Heart left ventricle (tissue), 16 donors: ENCODE data around the gene FOXP1. TPM values are rescaled to one million over a fixed set of nuclear protein-coding genes. Genes with fewer than 3 reads are reported as not detected.
A peak's percentile ranks its signal among the peaks of the same experiment; 100 is the strongest.

Experiments
- ATAC-seq, 4 donors: fragments of 200-7000 bp; cut with Tn5 transposase; one replicate each; pipeline ENCODE4 v1.9.1; 2020 to 2022; ENCODE audit warnings: moderate library complexity in 4 of 4, mild to moderate bottlenecking in 3 of 4, moderate number of reproducible peaks in 1 of 4
- DNase-seq, 5 donors: peaks; one replicate each; pipeline ENCODE4 v3.0.0-alpha.2; 2020
- H3K27ac ChIP-seq, 12 donors: fragments of 200-600 bp; sonication (generic) in 4 of 12; one replicate each; pipeline versions ENCODE4 v1.5.0 to v1.8.0; 2016 to 2022; ENCODE audit warnings: mild to moderate bottlenecking in 2 of 12
- H3K27me3 ChIP-seq, 9 donors: fragments of 200-600 bp; sonication (generic) in 2 of 9; one replicate each; pipeline versions ENCODE4 v1.5.1 to v1.8.0; 2016 to 2022; ENCODE audit warnings: mild to moderate bottlenecking in 3 of 9
- H3K36me3 ChIP-seq, 9 donors: fragments of 200-600 bp; sonication (generic) in 2 of 9; one replicate each; pipeline versions ENCODE4 v1.5.0 to v1.8.0; 2018 to 2022; ENCODE audit warnings: mild to moderate bottlenecking in 2 of 9
- H3K4me1 ChIP-seq, 12 donors: fragments of 200-600 bp; sonication (generic) in 4 of 12; one replicate each; pipeline versions ENCODE4 v1.5.0 to v1.8.0; 2016 to 2022; ENCODE audit warnings: mild to moderate bottlenecking in 3 of 12
- H3K4me3 ChIP-seq, 12 donors: fragments of 200-600 bp; sonication (generic) in 4 of 12; one replicate each; pipeline versions ENCODE4 v1.5.0 to v1.8.0; 2017 to 2022; ENCODE audit warnings: mild to moderate bottlenecking in 9 of 12, moderate library complexity in 4 of 12
- H3K9me3 ChIP-seq, 12 donors: fragments of 200-600 bp; sonication (generic) in 4 of 12; one replicate each; pipeline versions ENCODE4 v1.5.0 to v1.8.0; 2016 to 2022; ENCODE audit warnings: mild to moderate bottlenecking in 1 of 12
- POLR2A ChIP-seq, 2 donors: fragments of 450-650 bp; IDR thresholded peaks; one replicate each; pipeline ENCODE4 v1.6.1; 2017; ENCODE audit warnings: antibody characterized with exemption in 2 of 2, mild to moderate bottlenecking in 2 of 2, moderate library complexity in 2 of 2
- WGBS, 4 donors: extraction: QIAGEN DNeasy Blood & Tissue Kit in 2 of 4; methylation state at CpG; one replicate each; pipeline versions ENCODE4 v1.1.5 to v1.1.7; 2013 to 2018; 5-methylcytosine and 5-hydroxymethylcytosine counted together
- intact Hi-C, 10 donors: fragments of 100-400 bp; cut with DNase I; formaldehyde crosslinking; loops; one replicate each; pipeline versions ENCODE4 v1.11.1 to v1.14.2; 2022
- polyA plus RNA-seq, 2 donors: library from polyadenylated mRNA; stranded (reverse); fragments of 200-250 nt; gene quantifications; one replicate each; pipeline ENCODE4 v1.2.3, GENCODE V29; 2013
- total RNA-seq, 9 donors: library from RNA; depleted of rRNA in 2 of 9; stranded (reverse); fragments of >200 nt in 2 of 9; fragmentation: NEBNext Ultra II Directional in 3 of 9; extraction: Animal tissue kit (Norgen Biotek cat#: 25700) in 3 of 9; gene quantifications; one replicate each; pipeline versions ENCODE4 v1.1.0 to v1.2.4, GENCODE V29; 2016 to 2023
- TF ChIP-seq, protein P1 (sequence below), 12 donors: fragments of 200-600 bp; sonication (generic) in 4 of 12; IDR thresholded peaks; one replicate each; pipeline versions ENCODE4 v1.5.0 to v1.8.0; 2018 to 2022; ENCODE audit warnings: antibody characterized with exemption in 12 of 12, mild to moderate bottlenecking in 5 of 12
- donor health status: ischemic (EF 13 %, LVEDD 7.1; RV severe dilation, severe dysfunction).
- donor health status: healthy with polysubstance abuse.
- donor health status: DM: no; HTN: yes; CAD: no.
- donor health status: DM: no; HTN: no; CAD: no.
- donor health status: ischemic (EF 25% LVEDD 6.9; RV normal size, moderate dysfunction).
- donor health status: ischemic (EF 25% LVEDD 5.7; RV mildly dilated, moderate dysfunction).
- donor health status: healthy.
- donor health status: DM: yes; HTN: yes; CAD: no.
- donor health status: ischemic (EF 35%, LVEDD 5.7; RV mildly dilated, moderate dysfunction).
- donor health status: nonischemic (EF 11% LVEDD 7.7; RV severe dilation, severe dysfunction).
- donor health status: DM: yes; HTN: yes; CAD: no.
- donor health status: PGD.
- donor health status: ischemic (EF 29% LVEDD 5.4; RV normal size, mild dysfunction).
- donor health status: nonischemic (EF 23%, LVEDD 6.1; RV moderate dilation, normal function).

The FOXP1 gene
- total and polyA plus RNA-seq, 11 donors, result 14.9 to 67.8 (median 41.1) TPM

DNA sequence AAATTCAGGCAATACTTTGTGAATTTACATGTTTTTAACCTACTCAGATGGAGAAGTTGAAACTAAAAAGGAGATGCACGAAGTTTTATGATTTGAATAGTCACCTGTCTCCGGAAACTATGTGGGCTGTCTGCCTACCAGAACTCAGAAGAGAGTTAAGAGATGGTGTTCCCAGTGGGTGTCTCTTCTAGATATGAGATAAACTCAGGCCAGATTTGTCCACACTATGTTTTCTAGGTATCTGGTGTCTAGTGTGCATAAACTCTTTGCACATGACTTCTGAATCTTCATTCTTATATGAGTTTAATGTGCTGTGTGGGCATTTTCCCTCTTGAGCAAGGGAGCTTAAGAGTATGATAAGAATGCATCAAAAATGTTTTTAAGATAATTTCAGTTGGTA, 222.8 kb downstream of the FOXP1 start:
- intact Hi-C loops, result no loop called here
- ATAC-seq, result no peak
- Histone ChIP-seq H3K27ac (no peak overlapping the region), H3K36me3 (peaks cover 0 to 10% (median 2%) of the 10 kb centered on the region in 9 donors), H3K9me3 (no peaks in the 10 kb centered on the region), H3K4me1 (peaks cover 0 to 14% (median 2%) of the 10 kb centered on the region in 12 donors), H3K27me3 (no peaks in the 10 kb centered on the region), H3K4me3 (no peak overlapping the region)
- TF ChIP-seq, protein P1, sequence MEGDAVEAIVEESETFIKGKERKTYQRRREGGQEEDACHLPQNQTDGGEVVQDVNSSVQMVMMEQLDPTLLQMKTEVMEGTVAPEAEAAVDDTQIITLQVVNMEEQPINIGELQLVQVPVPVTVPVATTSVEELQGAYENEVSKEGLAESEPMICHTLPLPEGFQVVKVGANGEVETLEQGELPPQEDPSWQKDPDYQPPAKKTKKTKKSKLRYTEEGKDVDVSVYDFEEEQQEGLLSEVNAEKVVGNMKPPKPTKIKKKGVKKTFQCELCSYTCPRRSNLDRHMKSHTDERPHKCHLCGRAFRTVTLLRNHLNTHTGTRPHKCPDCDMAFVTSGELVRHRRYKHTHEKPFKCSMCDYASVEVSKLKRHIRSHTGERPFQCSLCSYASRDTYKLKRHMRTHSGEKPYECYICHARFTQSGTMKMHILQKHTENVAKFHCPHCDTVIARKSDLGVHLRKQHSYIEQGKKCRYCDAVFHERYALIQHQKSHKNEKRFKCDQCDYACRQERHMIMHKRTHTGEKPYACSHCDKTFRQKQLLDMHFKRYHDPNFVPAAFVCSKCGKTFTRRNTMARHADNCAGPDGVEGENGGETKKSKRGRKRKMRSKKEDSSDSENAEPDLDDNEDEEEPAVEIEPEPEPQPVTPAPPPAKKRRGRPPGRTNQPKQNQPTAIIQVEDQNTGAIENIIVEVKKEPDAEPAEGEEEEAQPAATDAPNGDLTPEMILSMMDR (IDR thresholded peaks at IDR 0.05), result no peak
- TF ChIP-seq POLR2A (IDR thresholded peaks at IDR 0.05), result no peak
- DNase-seq, result no peak
- 67 to 82% (median 76%) methylated on average over 2 of the region's 2 CpGs for WGBS, 4 donors

DNA sequence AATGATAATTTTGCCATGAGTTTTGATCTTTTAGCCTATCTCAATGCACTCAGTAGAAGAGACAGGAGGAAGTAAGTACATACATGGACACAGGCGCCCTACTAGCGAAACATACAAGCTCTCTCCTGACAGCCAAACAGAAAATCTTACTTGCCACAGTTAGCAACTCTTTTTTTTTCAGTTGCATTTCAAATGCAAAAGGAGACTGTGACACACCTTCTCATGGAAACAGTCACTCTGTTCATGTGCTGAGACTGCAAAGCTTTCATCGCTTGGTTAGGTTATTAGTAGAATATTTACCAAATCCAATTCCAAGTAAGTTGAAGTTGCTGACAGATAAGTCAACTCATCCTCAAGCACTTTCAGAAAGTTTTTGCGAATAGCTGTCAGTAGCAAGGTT, 223.3 kb downstream of the FOXP1 start:
- 95 to 99% (median 98%) methylated on average over 4 of the region's 4 CpGs for WGBS, 4 donors
- Histone ChIP-seq H3K27ac (no peak overlapping the region), H3K27me3 (no peaks in the 10 kb centered on the region), H3K4me3 (no peak overlapping the region), H3K4me1 (peaks cover 0 to 14% (median 2%) of the 10 kb centered on the region in 12 donors), H3K36me3 (peaks cover 0 to 10% (median 2%) of the 10 kb centered on the region in 9 donors), H3K9me3 (no peaks in the 10 kb centered on the region)
- TF ChIP-seq, protein P1 (IDR thresholded peaks at IDR 0.05), result no peak
- TF ChIP-seq POLR2A (IDR thresholded peaks at IDR 0.05), result no peak
- DNase-seq (no peak), ATAC-seq (no peak)
- intact Hi-C loops, result no loop called here

DNA sequence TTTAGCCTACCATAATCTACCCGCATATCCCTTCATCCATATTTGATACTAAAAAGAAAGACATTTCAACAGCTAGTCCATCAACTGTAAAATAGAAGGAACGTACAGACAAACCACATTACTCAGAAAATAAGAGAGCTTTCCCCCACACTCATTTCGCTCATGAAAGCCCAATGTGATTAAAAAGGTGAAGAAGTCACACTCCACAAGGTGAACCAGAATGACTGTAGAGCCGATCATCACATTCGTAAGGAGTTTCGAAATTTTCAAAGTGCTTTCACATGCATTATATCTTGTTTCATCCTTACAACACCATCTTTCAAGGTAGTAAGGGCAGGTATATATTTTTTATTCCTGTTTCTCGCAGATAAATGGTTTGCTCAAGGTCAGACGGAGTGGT, 225.3 kb downstream of the FOXP1 start:
- WGBS, 4 donors, result 90 to 98% (median 97%) methylated on average over 8 of the region's 8 CpGs

DNA sequence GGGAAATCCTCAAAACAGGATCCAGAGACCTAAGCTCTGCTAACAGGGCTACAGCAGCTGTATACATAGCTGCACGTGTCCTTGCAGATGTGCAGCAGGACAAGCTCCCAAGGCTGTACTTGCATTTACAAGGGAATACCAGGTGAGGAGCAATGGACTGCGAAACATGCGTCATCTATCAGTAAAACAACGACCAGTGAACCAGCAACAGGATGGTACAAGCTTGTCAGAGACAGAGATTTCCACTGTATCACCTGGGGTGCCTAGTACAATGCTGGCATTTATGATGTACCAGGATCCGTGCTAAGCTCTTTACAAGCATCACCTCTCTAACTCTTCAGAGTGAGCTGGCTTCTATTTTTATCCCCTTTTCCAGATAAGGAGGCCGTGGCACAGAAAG, 227.3 kb downstream of the FOXP1 start:
- ATAC-seq, result peak in 3 of 4 donors; percentile 30 to 61 (median 51)
- peaks cover 0 to 10% (median 2%) of the 10 kb centered on the region in 9 donors for H3K36me3 ChIP-seq
- no peak overlapping the region for H3K27ac ChIP-seq
- no peaks in the 10 kb centered on the region for H3K9me3 ChIP-seq
- DNase-seq, result no peak
- H3K4me1 ChIP-seq, result peaks cover 0 to 11% (median 2%) of the 10 kb centered on the region in 12 donors
- no peaks in the 10 kb centered on the region for H3K27me3 ChIP-seq
- no peak overlapping the region for H3K4me3 ChIP-seq
- TF ChIP-seq POLR2A (IDR thresholded peaks at IDR 0.05), result no peak
- TF ChIP-seq, protein P1 (IDR thresholded peaks at IDR 0.05), result no peak
- intact Hi-C loops, result no loop called here
- WGBS, 4 donors, result 54 to 63% (median 59%) methylated on average over 6 of the region's 6 CpGs

More for the DNA sequence above, 225.3 kb downstream of the FOXP1 start:
- no peak for TF ChIP-seq POLR2A (IDR thresholded peaks at IDR 0.05)
- TF ChIP-seq, protein P1 (IDR thresholded peaks at IDR 0.05), result no peak
- Histone ChIP-seq H3K4me1 (peaks cover 0 to 14% (median 2%) of the 10 kb centered on the region in 12 donors), H3K9me3 (no peaks in the 10 kb centered on the region), H3K27me3 (no peaks in the 10 kb centered on the region), H3K36me3 (peaks cover 0 to 10% (median 2%) of the 10 kb centered on the region in 9 donors), H3K4me3 (no peak overlapping the region), H3K27ac (no peak overlapping the region)
- ATAC-seq (no peak), DNase-seq (no peak)
- intact Hi-C loops, result no loop called here
